Fibroblast of skin of scalp (primary cell): ENCODE data around the gene FARP2.
"Not testable (repeated sequence)": the region's sequence is repeated elsewhere in the genome, so short reads cannot be mapped to it uniquely, and the experiment has no call there.

ENCODE experiments used
- DNase-seq: peaks from one replicate; pipeline ENCODE4 v3.0.0-alpha.2; 2013

The FARP2 gene

DNA sequence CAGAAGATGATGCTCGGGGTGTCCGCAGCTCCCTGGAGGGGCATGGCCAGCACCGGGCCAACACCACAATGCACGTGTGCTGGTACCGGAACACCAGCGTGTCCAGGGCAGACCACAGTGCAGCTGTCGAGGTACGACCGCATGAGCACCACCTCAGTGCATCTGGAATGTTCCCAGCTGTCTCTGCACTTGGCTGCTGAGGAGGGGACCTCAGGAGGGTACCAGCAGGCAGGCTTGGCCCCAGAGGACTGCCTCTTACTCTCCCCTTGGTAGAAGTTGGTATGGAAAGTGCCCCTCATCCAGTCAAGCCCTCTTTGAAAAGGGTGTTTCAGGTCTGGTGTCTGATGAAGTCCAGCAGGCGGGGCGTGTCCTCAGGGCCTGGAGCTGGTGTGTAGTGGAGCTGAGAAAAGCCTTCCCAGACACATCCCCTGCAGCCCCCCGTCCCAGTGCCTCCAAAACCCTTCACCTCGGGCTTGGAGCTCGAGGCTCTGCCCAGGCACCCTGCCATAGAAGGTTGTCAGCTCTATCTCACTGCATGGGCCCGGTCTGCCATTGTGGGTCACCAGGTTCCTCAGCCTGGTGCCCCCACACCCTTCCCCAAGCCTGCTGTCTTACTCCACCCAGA, 135.6 kb downstream of the FARP2 start:
- DNase-seq: no peak

DNA sequence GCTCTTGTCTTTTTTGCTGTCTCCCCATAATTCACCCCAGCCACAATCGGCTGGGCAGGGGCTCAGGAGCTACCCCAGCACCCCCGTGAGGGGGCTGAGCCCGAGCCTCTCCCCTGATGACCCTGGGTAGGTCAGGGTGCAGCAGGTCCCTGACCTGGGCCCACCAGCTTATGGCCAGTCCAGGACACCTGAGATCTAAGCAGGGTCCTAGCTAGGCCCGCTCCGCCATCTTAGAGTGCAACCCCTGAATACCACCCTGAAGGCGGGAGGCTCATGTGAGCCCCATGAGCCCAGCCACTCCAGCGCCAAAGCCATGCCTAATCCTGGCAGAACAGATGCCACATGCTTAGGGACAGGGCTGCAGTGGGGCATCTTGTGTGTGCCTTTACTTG, 136.1 kb downstream of the FARP2 start:
- DNase-seq: no peak

DNA sequence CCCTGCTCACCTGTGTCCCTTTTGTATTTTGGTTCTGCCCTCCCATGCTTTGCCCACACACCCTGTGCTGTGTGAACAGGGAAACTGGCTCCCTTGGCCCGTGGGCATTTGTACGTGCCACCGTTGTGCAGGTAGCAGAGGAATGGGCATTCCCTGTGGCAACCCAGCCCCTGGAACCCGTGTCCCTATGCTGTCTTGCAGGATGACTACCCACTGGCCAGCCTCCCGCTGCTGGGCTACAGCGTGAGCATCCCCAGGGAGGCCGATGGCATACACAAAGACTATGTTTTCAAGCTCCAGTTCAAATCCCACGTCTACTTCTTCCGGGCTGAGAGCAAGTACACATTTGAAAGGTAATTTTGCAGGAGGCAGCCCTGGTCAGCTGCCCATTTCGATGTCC, 137.0 kb downstream of the FARP2 start:
- no peak for DNase-seq

DNA sequence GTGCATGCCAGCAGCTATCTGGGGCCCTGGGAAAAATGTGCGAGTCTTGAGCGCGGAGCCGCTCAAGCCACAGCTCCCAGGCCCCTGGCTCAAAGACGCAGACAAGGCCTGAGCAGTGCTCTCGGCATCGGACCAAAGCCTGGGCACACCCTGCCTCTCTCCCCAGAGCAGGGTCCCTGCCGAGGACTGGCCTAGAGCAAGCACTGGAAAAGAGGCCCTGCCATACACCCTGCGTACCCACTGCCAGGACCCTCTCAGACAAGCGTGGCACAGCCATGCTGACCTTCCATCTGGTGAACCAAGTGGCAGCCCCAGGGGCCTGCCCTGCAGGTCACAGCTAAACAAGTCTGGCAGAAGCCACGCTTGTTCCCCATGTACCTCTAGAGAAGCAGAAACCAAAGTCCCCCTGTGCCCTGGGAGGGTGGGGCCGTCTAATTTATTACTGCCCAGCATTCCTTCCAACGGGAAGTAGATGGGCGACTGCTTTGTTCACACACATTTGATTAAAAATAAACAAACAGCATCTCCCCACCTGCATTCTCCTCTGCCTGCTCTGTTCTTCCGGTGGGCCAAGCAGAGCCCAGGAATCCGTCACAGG, 138.3 kb downstream of the FARP2 start:
- no peak for DNase-seq

DNA sequence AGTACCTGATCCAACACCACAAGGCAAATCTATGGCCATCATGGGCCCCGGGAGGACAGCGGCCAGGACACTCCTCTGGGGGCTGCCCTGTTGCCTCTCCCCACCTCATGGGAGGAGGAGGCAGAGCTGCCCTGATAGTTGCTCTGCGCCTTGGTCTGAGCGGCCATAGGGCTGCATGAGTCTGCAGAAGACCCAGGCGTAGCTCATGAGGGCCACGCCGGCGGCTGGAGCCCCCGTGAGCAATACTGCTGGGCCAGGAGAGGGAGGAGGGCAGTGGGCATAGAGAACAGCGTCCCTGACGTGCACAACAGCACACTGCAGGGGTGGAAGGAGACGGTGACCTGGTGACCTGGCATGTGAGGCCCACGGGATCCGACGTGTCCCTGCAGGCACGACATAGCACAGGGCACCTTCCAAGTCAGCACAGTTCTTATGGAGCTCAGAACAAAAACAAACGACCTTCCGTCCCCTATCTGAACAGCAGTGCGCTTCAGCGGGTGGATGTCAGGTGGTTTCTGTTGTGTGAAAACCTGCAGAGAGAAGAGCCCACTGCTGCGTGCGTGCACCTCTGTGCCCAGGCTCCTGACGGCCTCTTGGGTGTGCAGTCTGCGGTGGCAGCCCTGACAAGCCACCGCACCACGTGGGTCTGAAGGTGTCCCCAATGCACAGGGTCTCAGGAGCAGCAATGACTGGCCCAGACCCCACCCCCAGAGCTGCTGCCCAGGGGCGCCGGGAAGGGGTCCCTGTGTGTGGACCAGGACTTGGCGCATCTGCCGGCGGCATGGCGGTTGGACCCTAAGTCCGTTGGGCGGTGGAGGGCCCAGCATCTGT, 139.3 kb downstream of the FARP2 start:
- DNase-seq: no peak

DNA sequence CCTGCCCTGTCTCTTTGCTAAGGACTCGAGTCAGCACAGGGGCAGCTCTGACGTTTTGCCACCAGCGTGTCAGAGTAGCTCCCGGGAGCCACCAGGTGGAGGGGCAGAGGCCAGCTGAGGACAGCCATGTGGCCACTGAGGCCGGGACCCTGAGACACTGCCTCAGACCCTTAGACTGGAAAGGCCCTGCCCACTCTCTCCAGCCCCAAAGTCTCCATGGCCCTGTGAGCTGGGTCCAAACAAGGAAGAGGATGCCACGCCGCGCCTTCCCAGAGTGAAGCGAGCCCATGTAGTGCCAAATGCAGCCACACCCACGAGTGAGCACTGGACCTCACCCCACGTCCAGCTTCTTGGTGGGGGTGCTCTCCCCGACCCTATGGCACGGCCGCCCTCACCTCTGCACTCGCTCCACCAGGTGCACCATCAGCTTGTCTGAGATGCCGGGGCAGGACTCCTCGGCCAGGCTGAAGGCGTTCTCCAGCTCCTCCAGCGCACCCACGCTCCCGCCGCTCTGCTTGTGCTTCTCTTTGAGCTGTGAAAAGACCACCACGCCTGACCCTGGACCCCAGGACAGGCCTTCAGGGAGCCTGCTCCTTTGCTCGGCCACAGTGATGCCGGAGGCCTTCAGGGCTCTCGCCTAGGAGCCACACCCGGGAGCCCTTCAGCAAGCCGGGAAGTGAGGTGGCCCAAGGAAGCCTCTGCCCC, 140.1 kb downstream of the FARP2 start:
- no peak for DNase-seq

DNA sequence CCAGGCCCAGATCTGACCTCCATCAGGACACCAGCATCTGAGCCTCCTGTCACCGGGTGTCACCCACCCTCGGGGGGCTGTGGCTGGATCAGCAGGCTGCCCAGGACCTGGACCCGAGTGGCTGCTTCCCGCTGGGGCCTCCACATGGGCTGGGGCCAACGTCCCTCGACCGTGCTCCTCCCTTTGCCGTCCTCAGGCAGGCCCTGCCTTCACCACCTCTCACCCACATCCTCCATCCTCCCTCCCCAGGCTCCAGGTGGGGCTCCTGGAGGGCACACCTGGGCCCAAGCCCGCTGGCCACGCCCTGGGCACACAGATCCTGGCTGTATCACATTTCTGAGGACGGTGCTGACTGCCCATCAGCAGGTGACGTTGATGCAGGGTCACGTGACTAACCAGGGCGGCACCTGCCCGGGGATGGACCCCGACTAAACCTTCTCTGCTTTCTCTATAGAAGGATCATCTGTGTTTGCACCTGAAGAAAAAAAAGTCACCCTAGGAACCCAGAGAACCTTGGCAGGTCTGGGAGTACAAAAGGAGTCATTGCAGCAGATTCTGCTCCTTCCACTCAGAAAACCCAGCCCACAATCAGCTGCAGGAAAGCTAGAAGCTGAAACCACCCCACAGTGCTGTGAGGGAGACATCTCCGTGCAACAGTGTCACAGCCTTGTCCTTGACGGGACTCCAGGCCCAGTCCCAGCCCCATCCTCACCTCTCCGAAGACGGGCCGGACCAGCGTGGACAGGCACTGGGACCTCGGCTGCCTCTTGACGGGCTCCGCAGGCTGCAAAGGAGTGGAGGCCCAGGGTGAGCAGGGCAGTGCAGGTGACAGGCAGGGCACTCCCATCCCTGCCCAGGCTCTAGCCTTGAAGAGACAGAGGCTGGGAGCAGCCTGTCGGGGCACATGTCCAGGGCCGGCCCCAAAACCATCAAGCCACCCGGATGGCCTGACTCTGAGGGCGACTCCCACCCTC, 141.1 kb downstream of the FARP2 start:
- no peak for DNase-seq

DNA sequence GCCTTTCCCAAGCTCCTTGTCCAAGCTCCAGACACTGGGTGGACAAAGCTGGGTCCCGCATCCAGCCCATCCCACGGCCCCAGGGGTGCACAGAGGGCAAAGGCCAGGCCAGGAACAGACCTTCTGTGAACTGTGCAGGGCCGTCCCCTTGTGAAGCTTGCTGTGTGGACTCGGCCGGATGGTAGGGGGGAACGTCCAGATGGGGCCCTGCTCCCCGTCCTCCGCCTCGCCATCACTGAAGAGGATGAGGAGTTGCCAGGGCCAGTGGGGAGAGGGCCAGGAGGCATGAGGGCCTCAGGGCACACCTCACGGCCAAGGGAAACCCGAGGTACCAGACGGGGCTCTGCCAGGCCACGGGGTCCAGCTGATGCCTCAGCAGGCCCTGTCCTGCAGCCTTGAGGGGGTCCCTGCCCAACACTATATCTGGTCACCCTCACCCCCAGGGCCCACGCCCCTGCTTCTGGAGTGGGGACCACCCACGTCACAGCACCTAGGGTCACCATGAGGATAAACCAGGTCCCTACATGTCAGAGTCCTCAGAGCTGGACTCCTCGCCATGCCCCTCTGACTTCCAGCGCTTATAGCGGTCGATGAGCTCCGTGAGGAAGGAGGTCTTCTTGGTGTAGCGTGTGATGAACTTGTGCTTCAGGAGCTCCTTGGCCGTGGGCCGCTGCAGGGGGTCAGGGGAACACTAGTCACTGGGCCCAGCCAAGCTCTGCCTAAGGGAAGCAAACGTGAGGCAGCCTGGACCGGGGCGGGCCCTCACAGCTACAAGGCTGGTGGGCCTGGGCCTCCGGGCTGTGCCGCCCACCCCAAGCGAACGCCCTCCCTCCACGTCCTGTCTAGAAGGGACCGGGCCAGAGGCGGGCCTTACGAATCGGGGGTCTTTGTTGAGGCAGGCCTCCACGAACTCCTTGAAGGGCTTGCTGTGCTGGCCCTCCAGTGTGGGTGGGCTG, 142.3 kb downstream of the FARP2 start:
- no peak for DNase-seq

DNA sequence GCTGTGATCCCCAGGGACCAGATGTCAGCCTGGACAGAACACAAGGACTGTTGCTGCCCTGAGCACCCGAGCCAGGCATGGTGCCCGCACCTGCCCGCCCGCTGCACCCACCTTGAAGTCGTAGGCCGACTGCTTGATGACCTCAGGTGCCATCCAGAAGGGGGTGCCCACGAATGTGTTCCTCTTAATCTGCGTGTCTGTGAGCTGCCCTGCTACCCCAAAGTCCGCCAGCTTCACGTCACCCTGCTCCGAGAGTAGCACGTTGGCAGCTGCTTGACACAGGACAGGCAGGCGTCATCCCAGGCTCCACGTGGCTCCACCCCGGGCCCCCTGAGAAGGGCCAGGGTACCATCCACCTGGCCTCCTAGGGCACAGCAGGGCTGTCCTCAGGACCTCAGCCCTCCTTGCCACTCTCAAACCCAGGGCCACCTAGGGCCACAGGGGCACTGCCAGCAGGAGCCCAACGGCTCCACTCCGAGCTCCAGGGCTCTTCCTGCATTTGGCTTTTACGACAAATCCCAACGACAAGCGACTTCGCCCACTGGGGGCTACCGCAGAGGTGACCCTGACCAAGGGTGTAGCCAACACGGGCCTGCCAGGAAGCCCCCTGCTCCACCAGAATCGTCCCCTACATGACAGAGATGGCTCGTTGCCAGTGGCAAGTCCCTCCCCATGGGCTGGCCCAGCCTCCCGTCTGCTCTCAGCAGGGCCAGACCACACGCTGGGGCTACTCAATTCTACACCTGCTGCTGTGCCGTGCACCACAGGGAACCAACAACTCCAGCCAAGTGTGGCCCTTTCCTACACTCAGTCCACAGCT, 143.3 kb downstream of the FARP2 start:
- DNase-seq: no peak

DNA sequence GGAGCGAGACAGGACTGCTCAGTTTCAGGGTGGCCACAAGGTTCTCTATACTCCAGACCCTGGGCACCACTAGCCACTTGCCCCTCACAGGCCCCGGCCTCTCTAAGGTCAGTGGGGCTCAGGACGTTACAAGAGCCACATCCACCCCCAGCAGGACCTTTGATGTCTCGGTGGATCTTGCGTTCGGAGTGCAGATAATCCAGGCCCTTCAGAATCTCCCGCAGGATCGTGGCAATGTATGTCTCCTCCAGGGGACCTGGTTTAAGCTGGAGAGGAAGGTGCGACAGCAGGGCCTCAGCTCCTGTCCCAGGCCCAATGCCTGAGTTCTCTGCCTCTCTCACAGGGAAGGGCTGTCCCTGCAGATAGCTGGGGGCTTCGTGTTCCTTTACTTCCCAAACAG, 143.9 kb downstream of the FARP2 start:
- DNase-seq: no peak

DNA sequence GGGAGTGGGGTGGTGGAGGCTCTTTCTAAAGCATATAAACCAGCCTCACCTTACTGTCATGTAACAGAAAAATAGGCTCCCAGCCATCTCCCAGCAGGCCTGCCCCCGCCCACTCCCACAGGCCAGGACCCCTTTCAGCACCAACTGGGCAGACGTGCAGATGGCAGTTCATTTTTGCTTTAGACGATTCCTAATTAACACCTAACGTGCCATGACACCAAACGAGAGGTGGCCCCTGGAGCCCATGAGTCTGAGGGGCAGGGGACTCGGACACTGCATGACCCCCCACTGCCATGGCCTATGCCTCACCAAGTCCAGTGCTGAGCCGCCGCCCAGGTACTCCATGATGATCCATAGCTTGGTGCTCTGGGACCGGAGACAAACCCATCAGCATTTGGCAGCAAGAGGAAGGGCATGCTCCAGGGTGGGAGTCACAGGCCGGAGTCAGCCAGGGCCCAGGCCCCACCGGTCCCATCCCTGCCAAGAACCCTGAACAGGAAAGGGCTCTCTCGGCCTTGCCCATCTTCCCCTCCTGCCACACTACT, 144.4 kb downstream of the FARP2 start:
- DNase-seq: no peak

DNA sequence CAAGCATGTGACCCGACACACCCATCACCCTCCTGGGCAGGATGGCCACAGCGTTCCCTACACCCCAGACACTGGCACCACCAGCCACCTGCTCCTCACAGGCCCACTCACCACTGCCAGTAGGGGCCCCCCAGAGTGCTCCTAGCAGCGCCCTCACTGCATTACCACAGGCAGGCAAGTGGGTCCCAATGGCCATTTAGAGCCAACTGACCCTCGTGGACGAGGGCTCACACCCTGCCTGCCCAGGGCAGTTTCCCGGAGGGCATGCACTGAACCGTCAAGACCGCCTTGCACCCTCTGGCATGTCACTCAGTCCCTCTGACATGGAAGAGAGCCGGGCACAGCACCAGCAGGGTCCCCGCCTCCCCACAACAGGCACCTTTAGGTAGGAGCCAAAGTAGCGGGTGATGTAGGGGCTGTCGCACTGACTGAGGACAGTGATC, 145.0 kb downstream of the FARP2 start:
- no peak for DNase-seq

DNA sequence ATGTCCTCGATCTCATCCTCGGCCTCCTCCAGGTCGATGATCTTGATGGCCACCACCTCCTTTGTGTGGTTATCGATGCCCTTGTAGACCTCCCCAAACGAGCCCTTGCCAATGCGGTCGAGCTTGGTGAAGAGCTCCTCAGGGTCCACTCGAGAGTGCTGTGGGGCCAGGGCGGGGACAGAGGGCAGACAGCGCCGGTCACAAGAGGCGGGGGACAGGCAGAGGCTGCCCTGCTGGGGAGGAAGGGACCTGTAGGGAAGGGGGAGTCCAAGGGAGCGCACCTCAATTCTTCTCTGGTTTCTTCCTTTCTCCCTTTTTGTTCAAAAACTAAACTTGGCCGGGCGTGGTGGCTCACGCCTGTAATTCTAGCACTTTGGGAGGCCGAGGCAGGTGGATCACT, 145.5 kb downstream of the FARP2 start:
- no peak for DNase-seq

DNA sequence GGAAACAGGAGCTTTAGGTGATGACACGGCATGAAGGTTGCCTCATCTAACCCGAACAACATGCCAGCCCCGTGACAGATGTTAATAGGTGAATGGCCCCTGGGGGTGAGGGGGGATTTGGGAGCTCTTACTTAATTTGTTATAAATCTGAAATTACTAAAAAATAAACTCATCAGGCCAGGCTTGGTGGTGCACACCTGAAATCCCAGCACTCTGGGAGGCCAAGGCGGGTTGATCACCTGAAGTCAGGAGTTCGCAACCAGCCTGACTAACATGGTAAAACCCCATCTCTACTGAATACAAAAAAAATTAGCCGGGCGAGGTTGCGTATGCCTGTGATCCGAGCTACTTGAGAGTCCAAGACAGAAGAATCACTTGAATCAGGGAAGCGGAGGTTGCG, 146.2 kb downstream of the FARP2 start:
- DNase-seq: no peak

DNA sequence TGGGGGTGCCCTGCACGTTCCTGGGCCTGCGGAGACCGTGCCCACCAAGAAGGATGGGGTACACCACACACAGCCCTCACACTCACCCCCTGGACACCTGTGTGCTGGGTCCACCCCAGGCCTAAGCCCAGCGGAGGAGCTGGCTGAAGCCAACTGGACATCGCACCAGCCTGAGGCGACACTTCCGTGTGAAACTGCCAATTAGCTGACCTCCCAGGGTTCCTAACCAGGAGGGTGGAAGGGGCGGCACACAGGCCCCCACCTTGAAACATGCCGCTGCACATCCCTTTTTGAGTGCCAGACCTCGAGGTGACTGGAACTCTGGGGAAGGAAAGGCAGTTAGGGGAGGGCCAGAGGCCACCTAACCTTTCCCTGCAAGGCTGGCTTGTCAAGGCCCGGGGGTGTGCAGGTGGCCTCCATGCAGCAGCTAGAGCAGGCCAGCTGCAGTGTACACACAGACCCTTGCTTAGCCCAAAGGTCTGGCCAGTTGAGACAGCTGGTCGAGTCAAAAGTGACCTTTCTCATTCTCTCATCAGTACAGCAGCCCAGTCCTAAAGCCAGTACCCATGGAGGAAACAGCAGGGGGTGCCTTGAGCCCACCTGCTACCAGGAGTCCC, 147.8 kb downstream of the FARP2 start:
- DNase-seq: no peak

DNA sequence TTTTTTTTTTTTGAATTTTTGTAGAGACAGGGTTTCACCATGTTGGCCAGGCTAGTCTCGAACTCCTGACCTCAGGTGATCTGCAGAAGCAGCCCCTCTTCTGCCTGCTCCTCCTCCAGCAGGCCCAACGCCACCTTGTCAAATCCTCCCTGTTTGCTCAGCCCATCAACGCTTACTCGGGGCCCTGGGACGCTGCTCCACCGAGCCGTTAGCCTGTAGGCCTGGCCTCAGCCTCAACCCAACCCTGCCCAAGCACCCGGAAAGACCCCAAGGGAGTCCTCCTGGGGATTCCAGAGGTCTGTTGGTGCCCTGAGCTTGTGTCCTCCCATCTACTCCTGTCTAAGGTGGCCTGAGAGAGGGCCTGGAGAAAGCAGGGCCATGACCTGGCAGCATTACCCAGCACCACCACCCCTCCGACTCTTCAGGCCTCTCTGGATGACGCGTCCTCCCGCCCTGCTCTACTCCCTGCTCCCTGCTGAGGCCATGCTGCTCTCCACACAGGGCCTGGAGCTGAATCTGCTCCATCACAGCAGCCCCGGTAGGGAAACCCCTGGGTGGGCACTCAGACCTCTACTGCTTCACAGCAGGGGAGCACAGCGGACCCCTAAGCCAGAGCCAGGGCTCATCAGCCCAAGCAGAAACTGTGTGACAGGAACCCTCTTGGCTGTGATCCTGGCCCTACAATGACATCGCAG, 149.1 kb downstream of the FARP2 start:
- DNase-seq: no peak

DNA sequence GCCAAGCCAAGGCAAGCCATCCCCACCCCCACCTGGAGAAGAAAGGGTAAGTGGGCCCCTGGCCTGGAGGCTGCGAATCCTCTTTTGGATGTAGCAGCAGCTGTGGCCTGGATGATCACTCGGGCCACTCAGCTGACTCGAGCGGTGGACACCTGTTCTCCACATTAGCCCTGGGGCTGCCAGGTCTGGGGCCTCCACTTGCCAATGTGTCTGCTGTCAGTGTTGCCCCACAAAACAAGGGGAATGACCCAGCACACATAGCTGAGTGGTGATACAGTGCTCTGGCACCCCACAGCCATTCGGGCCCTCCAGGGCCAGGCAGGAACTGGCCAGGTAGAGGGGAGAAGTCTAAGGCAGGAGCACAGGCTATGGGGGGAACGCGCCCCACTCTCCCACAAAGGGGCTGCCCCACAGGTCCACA, 149.7 kb downstream of the FARP2 start:
- DNase-seq: no peak

DNA sequence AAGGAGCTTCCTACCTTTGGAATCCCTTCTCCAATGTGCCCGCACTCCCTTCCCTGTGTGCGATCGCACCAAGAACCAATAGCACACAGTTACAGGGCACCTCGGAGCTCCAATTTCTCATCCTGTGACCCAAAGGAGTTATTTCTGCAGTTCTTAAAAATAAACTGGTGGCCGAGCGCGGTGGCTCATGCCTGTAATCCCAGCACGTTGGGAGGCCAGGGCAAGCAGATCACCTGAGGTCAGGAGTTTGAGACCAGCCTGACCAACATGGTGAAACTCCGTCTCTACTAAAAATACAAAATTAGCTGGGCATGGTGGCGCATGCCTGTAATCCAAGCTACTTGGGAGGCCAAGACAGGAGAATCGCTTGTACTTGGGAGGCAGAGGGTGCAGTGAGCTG, 150.2 kb downstream of the FARP2 start:
- not testable (repeated sequence) for DNase-seq
